GM21825 (cell line): Measurements from ENCODE around the gene MYG1.
"Not testable (repeated sequence)": the region's sequence is repeated elsewhere in the genome, so short reads cannot be mapped to it uniquely, and the experiment has no call there.

Source experiments
- ATAC-seq: cut with Tn5 transposase; IDR thresholded peaks from one replicate; pipeline ENCODE4 v1.9.1; 2021; ENCODE audit warnings: mild to moderate bottlenecking, moderate library complexity; ENCODE audit not compliant: unreplicated experiment

The MYG1 gene

DNA sequence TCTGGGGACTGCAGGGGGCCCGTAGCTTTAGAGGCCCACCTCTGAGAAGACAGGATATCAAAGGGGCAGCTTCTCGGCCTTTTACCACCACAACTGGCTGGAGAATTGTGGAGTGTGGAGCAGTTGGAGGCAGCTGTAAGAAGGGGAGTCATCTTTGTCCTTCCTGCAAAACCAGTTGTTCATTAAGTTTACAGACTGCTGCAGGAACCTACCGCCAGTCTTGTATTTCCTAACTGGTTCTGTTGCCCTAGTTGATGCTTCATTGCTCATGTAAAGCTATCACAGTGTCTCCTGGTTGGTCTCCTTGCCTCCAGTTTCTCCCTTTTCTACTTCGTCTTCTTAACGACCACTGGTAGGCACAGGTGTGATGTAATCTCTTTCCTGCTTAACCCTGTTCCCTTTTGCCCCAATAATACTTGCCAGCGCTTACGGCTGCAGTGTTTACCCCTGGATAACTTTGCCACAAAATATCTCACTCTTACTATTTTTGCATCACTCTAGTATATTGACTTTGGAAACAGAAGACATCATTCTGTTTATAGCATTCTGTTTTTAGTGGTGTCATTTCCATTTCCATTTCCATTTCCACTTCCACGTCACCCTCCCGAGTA lies 19.5 kb upstream of the MYG1 start:
- no peak for ATAC-seq

DNA sequence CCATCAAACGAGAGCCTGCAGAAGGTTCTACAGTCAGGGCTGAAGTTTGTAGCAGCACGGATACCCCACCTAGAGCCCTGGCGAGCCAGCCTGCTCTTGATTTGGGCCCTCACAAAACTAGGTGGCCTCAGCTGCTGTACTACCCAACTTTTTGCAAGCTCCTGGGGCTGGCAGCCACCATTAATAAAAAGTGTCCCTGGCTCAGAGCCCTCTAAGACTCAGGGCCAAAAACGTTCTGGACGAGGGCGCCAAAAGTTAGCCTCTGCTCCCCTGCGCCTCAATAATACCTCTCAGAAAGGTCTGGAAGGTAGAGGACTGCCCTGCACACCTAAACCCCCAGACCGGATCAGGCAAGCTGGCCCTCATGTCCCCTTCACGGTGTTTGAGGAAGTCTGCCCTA lies 13.0 kb upstream of the MYG1 start:
- no peak for ATAC-seq

DNA sequence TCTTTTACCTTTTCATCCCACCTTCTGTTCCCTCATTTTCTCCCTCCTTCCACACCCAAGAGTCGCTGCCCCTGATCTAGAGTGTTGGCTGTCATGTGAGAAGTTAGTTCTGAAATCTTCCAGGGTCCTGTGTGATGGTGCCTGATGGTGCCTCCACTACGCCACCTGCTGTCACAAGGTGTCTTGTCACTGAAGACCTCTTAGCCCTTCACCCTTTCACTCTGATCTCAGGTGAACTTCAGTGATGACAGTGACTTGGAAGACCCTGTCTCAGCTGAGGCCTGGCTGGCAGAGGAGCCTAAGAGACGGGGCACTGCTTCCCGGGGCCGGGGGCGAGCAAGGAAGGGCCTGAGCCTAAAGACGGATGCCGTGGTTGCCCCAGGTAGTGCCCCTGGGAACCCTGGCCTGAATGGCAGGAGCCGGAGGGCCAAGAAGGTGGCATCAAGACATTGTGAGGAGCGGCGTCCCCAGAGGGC lies 11.7 kb upstream of the MYG1 start:
- no peak for ATAC-seq

DNA sequence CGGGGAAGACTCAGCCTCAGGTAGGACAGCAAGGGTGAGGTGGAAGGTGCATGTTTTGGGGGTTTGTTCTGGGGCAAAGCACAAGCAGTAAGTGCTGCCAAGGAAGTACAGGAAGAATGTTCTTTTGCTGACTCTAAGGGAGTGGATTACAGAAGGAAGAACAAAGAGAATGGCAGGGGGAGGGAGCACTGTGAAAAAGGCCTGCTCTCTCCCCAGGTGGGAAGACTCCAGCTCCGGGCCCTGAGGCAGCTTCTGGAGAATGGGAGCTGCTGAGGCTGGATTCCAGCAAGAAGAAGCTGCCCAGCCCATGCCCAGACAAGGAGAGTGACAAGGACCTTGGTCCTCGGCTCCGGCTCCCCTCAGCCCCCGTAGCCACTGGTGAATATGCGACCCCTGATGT lies 11.2 kb upstream of the MYG1 start:
- no peak for ATAC-seq

DNA sequence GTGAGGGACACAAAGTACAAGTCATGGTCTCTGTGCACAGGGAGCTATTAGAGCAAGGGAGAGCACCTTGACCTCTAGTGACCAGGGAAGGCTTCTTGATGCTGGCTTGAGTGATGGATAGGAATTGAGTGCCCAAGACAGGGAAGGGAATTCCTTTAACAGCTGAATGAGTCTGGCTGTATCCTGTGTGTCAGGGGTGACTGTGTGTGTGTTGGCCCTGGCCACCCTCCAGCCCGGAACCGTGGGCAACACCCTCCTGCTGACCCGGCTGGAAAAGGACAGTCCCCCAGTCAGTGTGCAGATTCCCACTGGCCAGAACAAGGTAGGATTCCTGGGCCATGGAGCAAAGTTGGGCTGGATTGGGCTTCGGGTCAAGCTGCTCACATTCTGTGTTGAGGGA lies 9.6 kb upstream of the MYG1 start:
- ATAC-seq: no peak

DNA sequence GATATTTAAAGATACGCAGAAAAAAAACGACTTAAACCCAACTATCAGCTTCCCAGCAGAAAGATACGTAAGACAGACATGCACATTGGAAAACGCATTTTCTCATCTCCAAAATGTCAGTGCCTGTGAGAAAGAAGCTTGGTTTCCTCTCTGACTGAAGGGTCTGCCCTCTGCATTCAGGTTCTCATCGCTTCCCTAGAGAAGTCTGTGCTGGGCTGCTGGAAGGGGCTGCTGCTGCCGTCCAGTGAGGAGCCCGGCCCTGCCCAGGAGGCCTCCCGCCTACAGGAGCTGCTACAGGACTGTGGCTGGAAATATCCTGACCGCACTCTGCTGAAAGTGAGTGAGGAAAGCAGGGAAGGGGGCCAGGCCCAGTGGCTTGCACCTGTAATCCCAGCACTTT lies 8.8 kb upstream of the MYG1 start:
- no peak for ATAC-seq

DNA sequence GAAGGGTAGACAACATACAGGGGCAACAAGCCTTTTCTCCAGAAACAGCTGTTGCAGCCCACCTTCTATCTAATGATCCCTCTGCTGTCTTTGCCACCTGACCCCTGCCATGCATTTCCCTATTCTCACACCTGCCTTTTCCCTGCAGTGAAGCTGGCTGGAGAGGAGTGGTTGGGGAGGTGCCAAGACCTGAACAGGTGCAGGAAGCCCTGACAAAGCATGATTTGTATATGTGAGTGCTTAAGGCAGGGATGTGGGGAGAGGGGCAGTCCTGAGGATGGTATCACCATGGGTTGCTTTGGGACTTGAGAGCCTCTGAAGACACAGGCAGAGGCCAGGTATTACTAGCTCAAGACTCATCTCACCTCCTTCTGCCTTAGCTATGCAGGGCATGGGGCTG lies 7.1 kb upstream of the MYG1 start:
- ATAC-seq: no peak

DNA sequence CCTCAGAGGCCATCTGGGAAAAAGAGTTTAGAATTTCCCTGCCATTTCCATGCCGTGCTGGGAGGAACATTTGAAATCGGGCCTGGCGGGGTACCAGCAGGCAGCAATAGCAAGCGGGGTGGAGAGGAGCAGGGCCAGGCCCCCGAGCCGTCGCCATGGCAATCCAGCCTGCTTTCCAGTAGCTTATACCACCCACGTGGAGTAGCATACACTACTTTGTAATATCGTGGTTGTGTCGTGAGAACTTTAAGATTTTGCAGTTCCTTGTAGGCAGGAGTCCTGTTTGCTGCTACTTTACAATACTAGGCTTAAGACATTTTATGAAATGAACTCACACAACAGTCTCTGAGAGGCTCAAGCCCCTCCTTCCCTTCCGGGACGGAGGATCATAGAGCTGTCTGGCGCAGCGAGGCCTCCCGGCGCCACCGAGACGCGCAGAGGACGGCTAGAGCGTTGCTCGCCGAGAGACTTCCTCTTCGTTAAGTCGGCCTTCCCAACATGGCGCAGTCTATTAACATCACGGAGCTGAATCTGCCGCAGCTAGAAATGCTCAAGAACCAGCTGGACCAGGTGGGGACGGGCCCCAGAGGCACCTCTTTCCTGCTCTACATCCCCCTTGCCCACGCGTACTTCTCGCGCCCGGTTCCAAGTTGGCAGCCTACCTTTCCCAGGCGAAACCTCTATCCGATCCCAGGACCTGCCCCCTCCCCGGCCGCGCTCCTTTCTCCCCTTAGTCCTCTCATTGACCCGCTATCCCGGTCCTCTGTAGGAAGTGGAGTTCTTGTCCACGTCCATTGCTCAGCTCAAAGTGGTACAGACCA lies 4.2 kb upstream of the MYG1 start, which contains the start of gene PFDN5:
Gene PFDN5 (plus strand): TSS at position 473 of the 821 bp plus-strand sequence. CDS start 26 bp downstream, at position 499.
- peak; percentile 85 for ATAC-seq

DNA sequence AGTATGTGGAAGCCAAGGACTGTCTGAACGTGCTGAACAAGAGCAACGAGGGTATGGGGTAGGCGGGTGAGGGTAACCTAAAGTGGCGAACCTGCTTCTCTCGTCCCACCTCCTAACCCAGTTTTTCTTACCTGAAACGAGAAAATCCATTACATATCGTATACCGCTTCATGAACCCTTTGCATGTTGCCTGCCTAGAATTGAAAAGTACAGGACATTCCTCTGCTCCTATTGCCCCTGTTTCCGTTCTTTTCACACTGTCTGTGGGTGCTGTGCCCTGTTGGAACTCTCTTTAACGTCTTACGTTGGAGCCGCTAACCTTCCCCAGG lies 3.6 kb upstream of the MYG1 start:
- ATAC-seq: no peak

DNA sequence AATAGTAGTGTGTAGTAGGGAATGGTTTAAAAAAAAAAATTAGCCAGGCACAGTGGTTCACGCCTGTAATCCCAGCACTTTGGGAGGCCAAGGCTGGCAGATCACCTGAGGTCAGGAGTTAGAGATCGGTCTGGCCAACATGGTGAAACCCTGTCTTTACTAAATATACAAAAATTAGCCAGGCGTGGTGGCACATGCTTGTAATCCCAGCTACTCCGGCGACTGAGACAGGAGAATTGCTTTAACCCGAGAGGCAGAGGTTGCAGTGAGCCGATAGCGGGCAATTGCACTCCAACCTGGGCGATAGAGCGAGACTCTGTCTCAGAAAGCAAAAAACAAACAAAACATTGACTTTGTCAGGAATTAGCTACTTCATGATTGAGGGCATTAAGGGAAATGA lies 2.4 kb upstream of the MYG1 start:
- ATAC-seq: not testable (repeated sequence)

DNA sequence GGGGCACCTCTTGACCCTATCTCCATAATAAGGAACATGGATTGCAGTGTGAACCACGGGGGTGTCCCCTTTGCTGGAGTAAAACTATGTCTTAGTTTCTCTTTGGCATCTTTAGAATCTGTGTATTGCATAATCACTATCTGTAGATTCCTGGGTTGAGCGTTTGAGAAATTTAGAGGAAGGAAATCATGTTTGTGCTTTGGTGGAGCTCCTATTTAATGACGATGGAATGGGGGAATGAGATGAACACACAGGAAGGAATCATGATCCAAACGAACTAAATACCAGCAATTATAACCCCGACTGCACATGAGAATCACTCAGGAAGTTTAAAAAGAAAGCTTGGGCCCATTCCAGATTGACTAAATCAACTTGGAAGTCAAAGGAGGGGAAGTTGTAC lies 1.3 kb upstream of the MYG1 start:
- ATAC-seq: no peak

DNA sequence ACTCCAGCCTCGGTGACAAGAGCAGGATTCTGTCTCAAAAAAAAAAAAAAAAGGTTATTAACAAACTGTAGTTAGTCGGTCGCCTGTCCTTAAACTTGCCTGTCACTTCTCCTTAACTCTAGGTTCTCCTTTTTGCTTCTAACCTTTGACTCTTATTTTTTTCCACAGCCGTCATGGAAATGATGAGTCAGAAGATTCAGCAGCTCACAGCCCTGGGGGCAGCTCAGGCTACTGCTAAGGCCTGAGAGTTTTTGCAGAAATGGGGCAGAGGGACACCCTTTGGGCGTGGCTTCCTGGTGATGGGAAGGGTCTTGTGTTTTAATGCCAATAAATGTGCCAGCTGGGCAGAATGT lies 418 bp upstream of the MYG1 start:
- ATAC-seq: peak; percentile 6

DNA sequence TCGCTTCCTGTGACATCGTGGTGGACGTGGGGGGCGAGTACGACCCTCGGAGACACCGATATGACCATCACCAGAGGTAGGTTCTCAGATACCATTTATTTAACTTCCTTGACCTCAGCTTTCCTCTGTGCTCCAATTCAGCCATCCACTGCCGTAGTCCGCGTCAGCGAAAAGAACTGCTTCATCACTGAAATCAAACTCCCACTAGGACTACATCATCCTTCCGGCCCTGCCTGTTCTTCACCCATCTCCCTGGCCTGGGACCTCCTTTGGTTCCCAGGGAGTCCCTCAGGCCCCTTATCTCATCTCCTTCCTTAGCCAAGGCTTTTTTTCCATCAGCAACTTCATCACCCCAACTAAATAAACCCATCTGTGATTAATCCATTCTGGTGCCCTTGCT lies 692 bp downstream of the MYG1 start:
- ATAC-seq: no peak

DNA sequence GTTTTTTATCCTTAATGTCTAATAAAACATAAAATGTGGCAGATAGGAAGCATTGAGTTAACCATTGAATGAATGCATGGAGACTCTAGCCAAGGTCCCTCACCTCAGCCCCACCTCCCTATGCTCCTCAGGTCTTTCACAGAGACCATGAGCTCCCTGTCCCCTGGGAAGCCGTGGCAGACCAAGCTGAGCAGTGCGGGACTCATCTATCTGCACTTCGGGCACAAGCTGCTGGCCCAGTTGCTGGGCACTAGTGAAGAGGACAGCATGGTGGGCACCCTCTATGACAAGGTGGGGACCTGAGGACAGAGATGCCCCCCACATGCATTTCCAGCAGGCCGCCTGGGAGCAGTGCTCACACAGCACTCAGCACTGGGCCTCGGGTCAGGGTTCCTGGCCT lies 3.4 kb downstream of the MYG1 start:
- ATAC-seq: no peak

DNA sequence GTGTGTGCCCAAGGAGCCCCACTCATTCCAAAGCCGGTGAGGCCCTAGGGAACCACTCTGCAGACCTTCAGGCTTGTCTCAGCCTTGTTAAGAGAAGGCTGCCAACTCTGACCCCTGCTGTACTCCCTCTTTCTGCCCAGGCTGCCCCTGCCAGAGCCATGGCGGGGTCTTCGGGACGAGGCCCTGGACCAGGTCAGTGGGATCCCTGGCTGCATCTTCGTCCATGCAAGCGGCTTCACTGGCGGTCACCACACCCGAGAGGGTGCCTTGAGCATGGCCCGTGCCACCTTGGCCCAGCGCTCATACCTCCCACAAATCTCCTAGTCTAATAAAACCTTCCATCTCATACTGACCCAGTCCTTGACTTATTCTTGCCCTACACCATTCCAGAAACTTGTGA lies 7.3 kb downstream of the MYG1 start:
- ATAC-seq: no peak

DNA sequence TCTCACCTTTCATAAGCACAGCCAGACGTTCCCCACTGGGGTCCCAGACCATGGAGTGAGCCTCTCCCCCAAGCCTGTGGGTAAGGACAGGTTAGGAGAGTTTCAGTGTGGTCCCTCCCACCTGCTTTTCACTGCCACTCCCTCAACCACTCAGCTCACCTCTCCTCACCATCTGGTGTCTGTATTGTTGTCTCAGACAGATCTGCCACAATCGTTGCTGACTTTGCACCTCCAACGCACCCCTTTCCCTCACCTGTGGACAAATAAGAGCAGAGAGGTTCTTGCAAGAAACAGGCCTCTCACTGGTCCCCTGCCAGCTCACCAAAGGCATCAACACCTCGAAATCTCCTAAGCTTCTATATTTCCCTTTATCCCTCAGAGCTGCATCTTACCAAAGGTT lies 8.8 kb downstream of the MYG1 start:
- ATAC-seq: no peak

DNA sequence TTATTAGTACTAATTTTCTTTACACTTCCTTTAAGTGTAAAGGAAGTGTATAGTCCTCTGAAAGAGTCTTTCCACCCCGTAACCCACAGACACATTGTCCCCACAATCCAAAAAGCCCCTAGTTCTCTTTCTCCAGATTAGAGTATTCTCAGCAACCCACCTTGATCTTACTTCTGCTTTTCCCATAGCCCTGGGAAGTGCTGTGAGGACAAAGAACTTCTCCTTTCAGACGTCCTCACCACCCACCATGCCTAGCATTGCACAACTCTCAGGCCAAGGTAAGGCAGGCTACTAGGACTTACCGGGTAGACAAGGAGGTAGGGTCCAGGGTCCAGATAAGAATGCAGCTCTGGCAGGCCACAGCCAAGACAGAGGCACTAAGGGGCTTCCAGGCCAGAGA lies 14.5 kb downstream of the MYG1 start:
- ATAC-seq: no peak

DNA sequence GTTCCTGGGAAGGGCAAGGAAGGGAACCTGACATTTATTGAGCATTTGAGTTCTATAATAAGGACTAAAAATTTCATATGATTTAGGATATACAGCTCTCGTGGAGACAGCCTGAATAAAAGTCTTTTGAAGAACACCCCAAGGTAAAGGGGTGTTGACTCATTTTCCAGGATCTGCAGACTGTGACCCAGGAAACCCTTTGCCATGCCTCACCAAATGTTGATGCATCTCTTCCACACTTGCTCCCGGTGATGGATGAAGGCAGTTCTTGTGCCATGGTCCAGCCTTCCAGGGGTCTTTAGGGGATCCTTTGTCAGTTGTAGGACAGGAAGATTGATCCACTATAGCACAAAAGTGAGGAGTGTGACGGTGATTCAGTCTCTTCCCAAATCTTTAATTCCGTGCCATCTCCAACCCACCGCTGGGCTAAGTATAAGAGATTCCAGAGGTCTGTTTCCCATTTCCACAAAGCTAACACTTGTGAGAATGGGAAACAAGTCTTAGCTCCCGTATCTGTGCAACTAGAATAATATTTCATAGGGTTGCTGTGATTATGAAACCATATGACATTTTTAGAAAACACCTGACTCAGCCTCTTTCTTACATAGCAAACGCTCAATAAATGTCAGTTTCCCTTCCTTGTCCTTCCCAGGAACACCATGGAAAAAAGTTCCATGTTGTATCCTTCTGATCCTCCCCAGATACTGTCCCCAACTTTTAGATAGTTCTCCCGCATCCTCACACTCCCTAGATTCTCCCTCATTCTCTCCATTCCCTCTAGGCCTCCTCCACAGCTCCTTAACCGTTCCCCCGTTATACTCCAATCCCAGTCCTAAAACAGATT lies 21.1 kb downstream of the MYG1 start:
- ATAC-seq: no peak

DNA sequence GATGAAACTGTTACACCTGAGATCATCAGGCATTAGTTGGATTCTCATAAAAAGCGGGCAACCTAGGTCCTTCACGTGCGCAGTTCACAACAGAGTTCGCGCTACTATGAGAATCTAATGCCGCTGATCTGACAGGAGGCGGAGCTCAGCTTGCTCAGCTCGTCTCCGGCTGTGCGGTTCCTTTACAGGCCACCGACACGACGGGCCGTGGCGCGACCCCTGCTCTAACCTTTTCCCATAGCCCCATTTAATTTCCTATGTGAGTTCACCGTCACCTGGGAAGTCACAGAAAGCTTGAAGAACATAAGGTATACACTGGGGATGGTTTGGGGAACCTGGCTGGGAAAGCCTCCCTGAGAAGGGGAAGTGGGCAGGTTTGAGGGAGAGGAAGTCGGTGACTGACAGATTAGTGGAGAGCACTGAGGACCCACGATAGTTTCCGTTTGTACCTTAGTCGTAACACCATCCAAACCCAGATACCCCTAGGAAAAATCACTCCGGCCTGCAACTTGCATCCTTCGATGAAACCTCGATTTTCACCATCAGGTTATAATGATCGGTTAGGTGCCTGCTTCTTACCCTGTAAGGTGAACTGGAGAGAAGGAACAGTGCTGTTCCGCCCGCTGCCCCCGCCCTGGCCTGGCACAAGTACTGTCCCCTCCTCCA lies 24.8 kb downstream of the MYG1 start:
- ATAC-seq: peak; percentile 30

DNA sequence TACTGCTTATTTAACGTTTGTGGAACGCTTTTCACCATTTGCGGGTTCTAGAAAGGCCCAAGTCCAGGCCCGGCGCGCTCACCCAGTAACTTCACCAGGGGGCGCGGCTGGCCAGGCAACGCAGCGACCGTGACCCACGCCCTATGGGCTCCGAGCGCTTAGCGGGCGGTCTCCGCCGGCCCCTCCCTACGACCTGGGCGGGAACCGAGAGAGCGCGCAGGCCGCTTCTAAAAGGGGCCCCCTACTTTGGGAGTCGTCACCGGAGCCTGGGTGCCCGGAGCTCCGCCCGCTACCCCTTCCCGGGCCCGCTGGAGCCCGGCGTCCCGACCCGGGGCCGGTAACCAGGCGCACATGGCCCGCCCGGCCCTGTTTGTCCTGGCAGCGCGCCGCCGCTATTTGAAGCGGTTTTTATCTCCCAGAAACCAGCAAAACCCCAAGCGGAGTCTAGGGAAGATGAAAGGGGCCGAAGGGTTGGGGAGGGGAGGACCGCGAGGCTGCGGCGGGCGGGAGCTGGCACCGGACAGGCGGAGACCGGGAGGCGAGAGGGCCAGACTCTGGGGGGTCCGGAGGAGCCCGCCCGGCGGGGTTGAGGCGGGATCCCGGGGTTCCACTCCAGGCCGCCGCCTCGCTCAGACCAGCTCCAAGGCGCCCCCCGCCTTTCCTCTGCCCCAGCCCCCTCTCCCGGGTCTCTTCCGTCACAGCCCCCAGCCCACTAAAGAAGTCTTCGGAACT lies 25.4 kb downstream of the MYG1 start:
- ATAC-seq: peak; percentile 50
